Measurements from ENCODE around the gene DBF4. TPM values are rescaled to one million over a fixed set of nuclear protein-coding genes. Genes with fewer than 3 reads are reported as not detected.
A peak's percentile ranks its signal among the peaks of the same experiment; 100 is the strongest.

Gene DBF4
- total RNA-seq, 1 experiment from 2014 or later = 55.4 TPM

GRCh38 chr7:87876040-87876868, at the start of gene DBF4, which contains the start of gene SLC25A40 (continued):
- no peak for TF ChIP-seq ZNF425 (CRISPR knock-in tag; conservative IDR thresholded peaks at IDR 0.05)
- 0 out of 2 replicates have a peak, but pooled peaks have one; percentile 30 for TF ChIP-seq KAT7 (CRISPR knock-in tag; IDR thresholded peaks at IDR 0.05; ENCODE audit: borderline replicate concordance)
- peak; percentile 52; the same call in 1 of the 2 replicates for TF ChIP-seq ETV6 (CRISPR knock-in tag; IDR thresholded peaks at IDR 0.05)
- peak; percentile 69; the same call in 1 of the 2 replicates for TF ChIP-seq USF1 (CRISPR knock-in tag; IDR thresholded peaks at IDR 0.05)
- no peak for TF ChIP-seq TCF7 (CRISPR knock-in tag; IDR thresholded peaks at IDR 0.05; ENCODE audit: low read depth)
- TF ChIP-seq PRRX2 (CRISPR knock-in tag; IDR thresholded peaks at IDR 0.05) = peak; percentile 40; the same call in 1 of the 2 replicates
- 0 out of 2 replicates have a peak, but pooled peaks have one; percentile 32 for TF ChIP-seq PREB (CRISPR knock-in tag; IDR thresholded peaks at IDR 0.05; ENCODE audit: borderline replicate concordance)
- no peak for TF ChIP-seq NR3C1 (CRISPR knock-in tag; conservative IDR thresholded peaks at IDR 0.05; ENCODE audit: low read depth)
- TF ChIP-seq, protein P1, sequence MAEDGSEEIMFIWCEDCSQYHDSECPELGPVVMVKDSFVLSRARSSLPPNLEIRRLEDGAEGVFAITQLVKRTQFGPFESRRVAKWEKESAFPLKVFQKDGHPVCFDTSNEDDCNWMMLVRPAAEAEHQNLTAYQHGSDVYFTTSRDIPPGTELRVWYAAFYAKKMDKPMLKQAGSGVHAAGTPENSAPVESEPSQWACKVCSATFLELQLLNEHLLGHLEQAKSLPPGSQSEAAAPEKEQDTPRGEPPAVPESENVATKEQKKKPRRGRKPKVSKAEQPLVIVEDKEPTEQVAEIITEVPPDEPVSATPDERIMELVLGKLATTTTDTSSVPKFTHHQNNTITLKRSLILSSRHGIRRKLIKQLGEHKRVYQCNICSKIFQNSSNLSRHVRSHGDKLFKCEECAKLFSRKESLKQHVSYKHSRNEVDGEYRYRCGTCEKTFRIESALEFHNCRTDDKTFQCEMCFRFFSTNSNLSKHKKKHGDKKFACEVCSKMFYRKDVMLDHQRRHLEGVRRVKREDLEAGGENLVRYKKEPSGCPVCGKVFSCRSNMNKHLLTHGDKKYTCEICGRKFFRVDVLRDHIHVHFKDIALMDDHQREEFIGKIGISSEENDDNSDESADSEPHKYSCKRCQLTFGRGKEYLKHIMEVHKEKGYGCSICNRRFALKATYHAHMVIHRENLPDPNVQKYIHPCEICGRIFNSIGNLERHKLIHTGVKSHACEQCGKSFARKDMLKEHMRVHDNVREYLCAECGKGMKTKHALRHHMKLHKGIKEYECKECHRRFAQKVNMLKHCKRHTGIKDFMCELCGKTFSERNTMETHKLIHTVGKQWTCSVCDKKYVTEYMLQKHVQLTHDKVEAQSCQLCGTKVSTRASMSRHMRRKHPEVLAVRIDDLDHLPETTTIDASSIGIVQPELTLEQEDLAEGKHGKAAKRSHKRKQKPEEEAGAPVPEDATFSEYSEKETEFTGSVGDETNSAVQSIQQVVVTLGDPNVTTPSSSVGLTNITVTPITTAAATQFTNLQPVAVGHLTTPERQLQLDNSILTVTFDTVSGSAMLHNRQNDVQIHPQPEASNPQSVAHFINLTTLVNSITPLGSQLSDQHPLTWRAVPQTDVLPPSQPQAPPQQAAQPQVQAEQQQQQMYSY (CRISPR knock-in tag; IDR thresholded peaks at IDR 0.05) = peak; percentile 20; the same call in 1 of the 2 replicates
- TF ChIP-seq ERG (CRISPR knock-in tag; IDR thresholded peaks at IDR 0.05) = peak; percentile 50; the same call in 1 of the 2 replicates
- no peak for TF ChIP-seq ZNF396 (CRISPR knock-in tag; IDR thresholded peaks at IDR 0.05; ENCODE audit: borderline replicate concordance)
- TF ChIP-seq SOX15 (CRISPR knock-in tag; IDR thresholded peaks at IDR 0.05) = no peak
- TF ChIP-seq FOXK1 (CRISPR knock-in tag; IDR thresholded peaks at IDR 0.05) = peak; percentile 67; the same call in 1 of the 2 replicates
- TF ChIP-seq, protein P2, sequence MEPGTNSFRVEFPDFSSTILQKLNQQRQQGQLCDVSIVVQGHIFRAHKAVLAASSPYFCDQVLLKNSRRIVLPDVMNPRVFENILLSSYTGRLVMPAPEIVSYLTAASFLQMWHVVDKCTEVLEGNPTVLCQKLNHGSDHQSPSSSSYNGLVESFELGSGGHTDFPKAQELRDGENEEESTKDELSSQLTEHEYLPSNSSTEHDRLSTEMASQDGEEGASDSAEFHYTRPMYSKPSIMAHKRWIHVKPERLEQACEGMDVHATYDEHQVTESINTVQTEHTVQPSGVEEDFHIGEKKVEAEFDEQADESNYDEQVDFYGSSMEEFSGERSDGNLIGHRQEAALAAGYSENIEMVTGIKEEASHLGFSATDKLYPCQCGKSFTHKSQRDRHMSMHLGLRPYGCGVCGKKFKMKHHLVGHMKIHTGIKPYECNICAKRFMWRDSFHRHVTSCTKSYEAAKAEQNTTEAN (CRISPR knock-in tag; IDR thresholded peaks at IDR 0.05) = no peak
- no peak for TF ChIP-seq MXD4 (CRISPR knock-in tag; IDR thresholded peaks at IDR 0.05; ENCODE audit: borderline replicate concordance)
- TF ChIP-seq CREM (CRISPR knock-in tag; IDR thresholded peaks at IDR 0.05) = peak; percentile 69
- 0 out of 2 replicates have a peak, but pooled peaks have one; percentile 6 for TF ChIP-seq RELA (CRISPR knock-in tag; IDR thresholded peaks at IDR 0.05; ENCODE audit: borderline replicate concordance)
- TF ChIP-seq ELF4 (CRISPR knock-in tag; IDR thresholded peaks at IDR 0.05; ENCODE audit: low read depth) = no peak
- no peak for TF ChIP-seq SMAD3 (CRISPR knock-in tag; IDR thresholded peaks at IDR 0.05; ENCODE audit: borderline replicate concordance)
- TF ChIP-seq SMAD4 (CRISPR knock-in tag; IDR thresholded peaks at IDR 0.05) = no peak
- TF ChIP-seq, protein P3, sequence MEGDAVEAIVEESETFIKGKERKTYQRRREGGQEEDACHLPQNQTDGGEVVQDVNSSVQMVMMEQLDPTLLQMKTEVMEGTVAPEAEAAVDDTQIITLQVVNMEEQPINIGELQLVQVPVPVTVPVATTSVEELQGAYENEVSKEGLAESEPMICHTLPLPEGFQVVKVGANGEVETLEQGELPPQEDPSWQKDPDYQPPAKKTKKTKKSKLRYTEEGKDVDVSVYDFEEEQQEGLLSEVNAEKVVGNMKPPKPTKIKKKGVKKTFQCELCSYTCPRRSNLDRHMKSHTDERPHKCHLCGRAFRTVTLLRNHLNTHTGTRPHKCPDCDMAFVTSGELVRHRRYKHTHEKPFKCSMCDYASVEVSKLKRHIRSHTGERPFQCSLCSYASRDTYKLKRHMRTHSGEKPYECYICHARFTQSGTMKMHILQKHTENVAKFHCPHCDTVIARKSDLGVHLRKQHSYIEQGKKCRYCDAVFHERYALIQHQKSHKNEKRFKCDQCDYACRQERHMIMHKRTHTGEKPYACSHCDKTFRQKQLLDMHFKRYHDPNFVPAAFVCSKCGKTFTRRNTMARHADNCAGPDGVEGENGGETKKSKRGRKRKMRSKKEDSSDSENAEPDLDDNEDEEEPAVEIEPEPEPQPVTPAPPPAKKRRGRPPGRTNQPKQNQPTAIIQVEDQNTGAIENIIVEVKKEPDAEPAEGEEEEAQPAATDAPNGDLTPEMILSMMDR (IDR thresholded peaks at IDR 0.05) = no peak
- TF ChIP-seq JAZF1 (CRISPR knock-in tag; IDR thresholded peaks at IDR 0.05) = no peak
- no peak; the same call in 1 of the 2 replicates for TF ChIP-seq CBFB (CRISPR knock-in tag; IDR thresholded peaks at IDR 0.05; ENCODE audit: low read depth)
- TF ChIP-seq EMX1 (CRISPR knock-in tag; IDR thresholded peaks at IDR 0.05) = peak; percentile 29; the same call in 1 of the 2 replicates
